A172 (cell line): ENCODE measurements around the gene SMIM23. TPM values are rescaled to one million over a fixed set of nuclear protein-coding genes. Genes with fewer than 3 reads are reported as not detected.

Source experiments
- DNase-seq: peaks from one replicate; pipeline ENCODE4 v3.0.0-alpha.2; 2015; ENCODE audit warnings: low spot score
- total RNA-seq: library from RNA; depleted of rRNA; stranded (reverse); fragments of >200 nt; shearing (Covaris generic); gene quantifications from 2 replicates; pipeline ENCODE4 v1.2.3, GENCODE V29; 2014; rRNA removed

The SMIM23 gene
- total RNA-seq, result not detected in 2 replicates

- no peak for DNase-seq
Observed at GRCh38 chr5:171785517-171785916, at the start of gene SMIM23. SMIM23 (plus strand) TSS chr5:171785817; CDS start chr5:171785872, 55 bp downstream.

- DNase-seq, result no peak
Observed at GRCh38 chr5:171736976-171737891, 48.4 kb upstream of the SMIM23 start.

- DNase-seq, result no peak
Observed at GRCh38 chr5:171738501-171738900, 47.1 kb upstream of the SMIM23 start.

GRCh38 chr5:171739271-171739670 is 46.3 kb upstream of the SMIM23 start:
- no peak for DNase-seq

- DNase-seq, result no peak
Observed at GRCh38 chr5:171743436-171744076, 42.1 kb upstream of the SMIM23 start.

- DNase-seq, result no peak
Observed at GRCh38 chr5:171744264-171744663, 41.4 kb upstream of the SMIM23 start.

GRCh38 chr5:171744882-171745281 is 40.7 kb upstream of the SMIM23 start:
- no peak for DNase-seq

GRCh38 chr5:171745602-171746001 is 40.0 kb upstream of the SMIM23 start:
- no peak for DNase-seq

GRCh38 chr5:171747061-171747859 is 38.4 kb upstream of the SMIM23 start:
- DNase-seq, result no peak

- DNase-seq, result no peak
Observed at GRCh38 chr5:171748720-171749119, 36.9 kb upstream of the SMIM23 start.

GRCh38 chr5:171749365-171749764 is 36.3 kb upstream of the SMIM23 start:
- DNase-seq, result no peak

- DNase-seq, result no peak
Observed at GRCh38 chr5:171750311-171750788, 35.3 kb upstream of the SMIM23 start.

GRCh38 chr5:171755354-171755821 is 30.2 kb upstream of the SMIM23 start:
- DNase-seq, result no peak

GRCh38 chr5:171757853-171758535 is 27.6 kb upstream of the SMIM23 start:
- peak; percentile 95 for DNase-seq

GRCh38 chr5:171759777-171760176 is 25.8 kb upstream of the SMIM23 start:
- no peak for DNase-seq

- DNase-seq, result no peak
Observed at GRCh38 chr5:171762021-171762608, 23.5 kb upstream of the SMIM23 start.

GRCh38 chr5:171762903-171763302 is 22.7 kb upstream of the SMIM23 start:
- no peak for DNase-seq

- DNase-seq, result no peak
Observed at GRCh38 chr5:171764265-171764664, 21.4 kb upstream of the SMIM23 start.

GRCh38 chr5:171766875-171767274 is 18.7 kb upstream of the SMIM23 start:
- DNase-seq, result no peak

- DNase-seq, result no peak
Observed at GRCh38 chr5:171770153-171770552, 15.5 kb upstream of the SMIM23 start.

- DNase-seq, result no peak
Observed at GRCh38 chr5:171771856-171772255, 13.8 kb upstream of the SMIM23 start.
